Forelimb muscle (tissue), 1 donor: ENCODE measurements around the gene VSIG4. TPM values are rescaled to one million over a fixed set of nuclear protein-coding genes. Genes with fewer than 3 reads are reported as not detected.

Experiments used
- DNase-seq: peaks from one replicate; pipeline ENCODE4 v3.0.0-alpha.2; 2013; ENCODE audit warnings: low read depth
- polyA plus RNA-seq: library from polyadenylated mRNA; unstranded; fragments of 120-200 nt; gene quantifications from one replicate; pipeline ENCODE4 v1.2.1, GENCODE V29; 2013; ENCODE audit not compliant: insufficient read length

The VSIG4 gene
- polyA plus RNA-seq, 1 donor, result 12.1 TPM

GRCh38 chrX:66008328-66008970 is 31.4 kb downstream of the VSIG4 start:
- no peak for DNase-seq

GRCh38 chrX:66007851-66008250 is 32.0 kb downstream of the VSIG4 start:
- no peak for DNase-seq

- DNase-seq, result no peak
Measured at GRCh38 chrX:66005830-66006449, 33.9 kb downstream of the VSIG4 start.

- DNase-seq, result no peak
Measured at GRCh38 chrX:66004928-66005829, 34.7 kb downstream of the VSIG4 start.

GRCh38 chrX:66002824-66003680 is 36.8 kb downstream of the VSIG4 start:
- no peak for DNase-seq

- no peak for DNase-seq
Measured at GRCh38 chrX:66001596-66001995, 38.3 kb downstream of the VSIG4 start.

- DNase-seq, result no peak
Measured at GRCh38 chrX:66000628-66001272, 39.1 kb downstream of the VSIG4 start.

- no peak for DNase-seq
Measured at GRCh38 chrX:66000178-66000577, 39.7 kb downstream of the VSIG4 start.

- no peak for DNase-seq
Measured at GRCh38 chrX:65999563-66000148, 40.2 kb downstream of the VSIG4 start.

- no peak for DNase-seq
Measured at GRCh38 chrX:65999029-65999562, 40.8 kb downstream of the VSIG4 start.

GRCh38 chrX:65997978-65998717 is 41.7 kb downstream of the VSIG4 start:
- DNase-seq, result no peak

- DNase-seq, result no peak
Measured at GRCh38 chrX:65994519-65995506, 45.1 kb downstream of the VSIG4 start.

GRCh38 chrX:65993915-65994460 is 45.9 kb downstream of the VSIG4 start:
- DNase-seq, result no peak

- DNase-seq, result no peak
Measured at GRCh38 chrX:65993332-65993731, 46.5 kb downstream of the VSIG4 start.

GRCh38 chrX:65990702-65991101 is 49.2 kb downstream of the VSIG4 start:
- no peak for DNase-seq

GRCh38 chrX:65987811-65988210 is 52.1 kb downstream of the VSIG4 start:
- DNase-seq, result no peak

GRCh38 chrX:65985922-65986588 is 53.8 kb downstream of the VSIG4 start:
- no peak for DNase-seq

- no peak for DNase-seq
Measured at GRCh38 chrX:65985211-65985610, 54.7 kb downstream of the VSIG4 start.
